Esophagus mucosa (tissue), 1 donor: Measurements from ENCODE around the gene RPS6KL1. TPM values are rescaled to one million over a fixed set of nuclear protein-coding genes. Genes with fewer than 3 reads are reported as not detected.

Experiments used
- total RNA-seq: library from RNA; stranded (reverse); gene quantifications from one replicate; pipeline ENCODE4 v1.2.4, GENCODE V29; 2023
- donor health status: DM: yes; HTN: yes; CAD: no.

RPS6KL1 gene
- total RNA-seq, 1 donor from 2014 or later: 1.7 TPM

Other genes starting within 250 kb of the RPS6KL1 start
- 24.1 TPM for gene AREL1, start 210.2 kb downstream of the RPS6KL1 start, total RNA-seq
- 38.8 TPM for gene FCF1, start 210.1 kb downstream of the RPS6KL1 start, total RNA-seq
- gene YLPM1, start 159.9 kb downstream of the RPS6KL1 start, total RNA-seq: 30.6 TPM
- not detected for gene PROX2, start 47.1 kb downstream of the RPS6KL1 start, total RNA-seq
- gene DLST, start 41.3 kb downstream of the RPS6KL1 start, total RNA-seq: 75.7 TPM
- 4.1 TPM for gene PGF, start 32.3 kb upstream of the RPS6KL1 start, total RNA-seq
- 38.7 TPM for gene EIF2B2, start 79.7 kb upstream of the RPS6KL1 start, total RNA-seq
- gene MLH3, start 128.2 kb upstream of the RPS6KL1 start, total RNA-seq: 10.6 TPM
- gene ACYP1, start 140.8 kb upstream of the RPS6KL1 start, total RNA-seq: 8.3 TPM
- gene ZC2HC1C, start 146.4 kb upstream of the RPS6KL1 start, total RNA-seq: 1.1 TPM
- 31.2 TPM for gene NEK9, start 203.8 kb upstream of the RPS6KL1 start, total RNA-seq